HG03469 (cell line): ENCODE data around the gene YIF1B.
A peak's percentile ranks its signal among the peaks of the same experiment; 100 is the strongest.

Experiments
- ATAC-seq: cut with Tn5 transposase; IDR thresholded peaks from one replicate; pipeline ENCODE4 v1.9.1; 2021; ENCODE audit warnings: mild to moderate bottlenecking, moderate library complexity, moderate number of reproducible peaks; ENCODE audit not compliant: unreplicated experiment

The YIF1B gene

DNA sequence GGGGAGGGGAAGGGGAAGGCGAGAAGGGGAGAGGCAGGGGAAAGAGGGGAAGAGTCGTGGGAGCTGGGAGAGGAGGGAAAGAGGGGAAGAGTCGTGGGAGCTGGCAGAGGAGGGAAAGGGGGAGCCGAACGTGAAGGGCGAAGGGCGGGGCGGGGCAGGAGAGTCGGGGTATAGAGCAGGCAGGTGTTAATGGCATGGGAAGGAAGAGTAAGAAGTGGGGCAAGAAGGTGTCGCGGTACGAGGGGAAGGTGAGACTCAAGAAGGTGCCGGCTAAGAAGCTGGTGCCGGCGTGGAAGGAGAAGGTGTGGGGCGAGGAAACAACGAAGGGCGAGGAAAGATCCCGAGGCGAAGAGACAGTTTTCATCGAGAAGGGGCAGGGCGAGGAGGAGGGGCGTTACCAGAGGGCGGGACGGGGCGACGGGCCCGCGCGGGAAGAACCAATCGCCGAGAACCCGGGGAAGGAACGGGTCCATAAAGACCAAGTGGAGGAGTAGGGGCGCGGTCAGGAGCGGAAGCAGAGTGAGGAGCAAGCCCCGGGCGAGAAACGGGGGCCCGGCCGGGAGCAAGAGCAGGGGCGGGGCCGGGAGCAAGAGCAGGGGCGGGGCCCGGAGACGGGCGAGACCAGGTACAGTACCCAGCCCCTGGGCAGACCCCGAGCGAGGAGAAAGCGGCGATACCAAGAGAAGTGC lies 20.3 kb upstream of the YIF1B start:
- peak; percentile 29 for ATAC-seq

DNA sequence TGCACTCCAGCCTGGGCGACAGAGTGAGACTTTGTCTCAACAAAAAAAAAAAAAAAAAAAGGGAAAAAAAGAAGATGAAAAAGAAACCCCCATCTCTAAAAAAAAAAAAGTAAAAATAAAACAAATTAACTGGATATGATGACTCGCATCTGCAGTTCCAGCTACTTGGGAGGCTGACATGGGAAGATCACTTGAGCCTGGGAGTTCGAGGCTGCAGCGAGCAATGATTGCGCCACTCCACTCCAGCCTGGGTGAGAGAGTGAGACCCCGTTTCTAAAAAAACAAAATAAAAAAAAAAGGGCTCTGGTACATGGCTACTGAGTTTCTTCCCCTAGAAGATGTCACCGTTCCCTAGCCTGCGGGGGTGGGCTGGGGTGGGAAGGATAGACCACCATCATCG lies 17.5 kb upstream of the YIF1B start:
- ATAC-seq = no peak

DNA sequence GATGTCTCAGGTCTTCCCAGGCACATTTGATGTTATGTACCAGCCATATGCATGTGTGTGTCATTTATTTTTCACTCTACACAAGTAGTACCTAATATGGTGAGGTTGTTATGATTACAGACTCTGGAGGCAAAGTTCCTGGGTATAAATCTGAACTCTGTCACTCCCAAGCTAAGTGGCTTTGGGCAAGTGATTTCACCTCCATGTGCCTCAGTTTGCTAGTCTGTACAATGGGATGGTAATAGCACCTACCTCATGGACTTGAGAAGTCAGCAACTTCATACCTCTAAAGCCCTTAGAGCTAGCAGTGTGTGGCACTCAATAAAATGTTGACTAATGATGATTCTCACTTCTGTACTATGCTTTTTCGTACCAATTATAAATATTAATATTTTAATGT lies 16.0 kb upstream of the YIF1B start:
- no peak for ATAC-seq

DNA sequence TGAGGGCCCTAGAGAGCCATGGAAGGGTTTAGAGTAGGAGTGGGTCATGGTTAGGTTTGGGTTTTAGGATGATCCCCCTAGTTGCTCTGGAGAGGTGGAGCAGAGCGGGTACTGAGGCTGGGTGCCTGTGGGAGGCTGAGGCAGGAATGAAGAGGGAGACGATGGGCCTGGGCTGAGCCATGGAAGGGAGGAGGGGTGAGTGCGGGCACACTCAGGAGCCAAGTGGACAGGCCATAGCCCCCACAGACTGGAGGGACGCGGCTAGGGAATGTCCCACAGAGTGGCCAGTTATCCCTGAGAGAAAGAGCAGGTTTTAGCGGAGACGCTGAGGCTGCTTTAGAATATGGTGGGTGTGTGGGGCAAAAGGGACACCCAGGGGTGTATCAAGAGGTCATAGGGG lies 13.9 kb upstream of the YIF1B start:
- ATAC-seq = no peak

DNA sequence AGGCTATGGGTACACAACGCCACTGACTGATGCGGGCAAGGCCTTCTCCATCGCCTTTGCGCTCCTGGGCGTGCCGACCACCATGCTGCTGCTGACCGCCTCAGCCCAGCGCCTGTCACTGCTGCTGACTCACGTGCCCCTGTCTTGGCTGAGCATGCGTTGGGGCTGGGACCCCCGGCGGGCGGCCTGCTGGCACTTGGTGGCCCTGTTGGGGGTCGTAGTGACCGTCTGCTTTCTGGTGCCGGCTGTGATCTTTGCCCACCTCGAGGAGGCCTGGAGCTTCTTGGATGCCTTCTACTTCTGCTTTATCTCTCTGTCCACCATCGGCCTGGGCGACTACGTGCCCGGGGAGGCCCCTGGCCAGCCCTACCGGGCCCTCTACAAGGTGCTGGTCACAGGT lies 10.8 kb upstream of the YIF1B start:
- ATAC-seq = no peak

DNA sequence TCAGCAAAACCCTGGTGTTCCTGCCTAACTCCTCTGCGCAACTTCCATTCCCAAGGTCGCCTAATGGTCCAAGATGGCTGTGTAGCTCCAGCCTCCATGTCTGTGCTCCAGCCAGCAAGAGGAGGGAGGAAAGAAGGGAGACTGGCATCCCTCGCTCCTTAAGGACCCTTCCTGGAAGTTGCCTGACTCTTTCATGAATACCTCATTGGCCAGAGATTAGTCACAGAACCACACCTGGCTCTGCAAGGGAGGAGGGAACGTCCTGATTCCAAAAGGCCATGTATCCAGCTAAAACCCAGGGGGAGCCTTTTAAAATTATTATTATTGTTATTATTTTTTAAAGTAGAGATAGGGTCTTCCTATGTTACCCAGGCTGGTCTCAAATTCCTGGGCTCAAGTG lies 8.7 kb upstream of the YIF1B start:
- ATAC-seq = no peak

DNA sequence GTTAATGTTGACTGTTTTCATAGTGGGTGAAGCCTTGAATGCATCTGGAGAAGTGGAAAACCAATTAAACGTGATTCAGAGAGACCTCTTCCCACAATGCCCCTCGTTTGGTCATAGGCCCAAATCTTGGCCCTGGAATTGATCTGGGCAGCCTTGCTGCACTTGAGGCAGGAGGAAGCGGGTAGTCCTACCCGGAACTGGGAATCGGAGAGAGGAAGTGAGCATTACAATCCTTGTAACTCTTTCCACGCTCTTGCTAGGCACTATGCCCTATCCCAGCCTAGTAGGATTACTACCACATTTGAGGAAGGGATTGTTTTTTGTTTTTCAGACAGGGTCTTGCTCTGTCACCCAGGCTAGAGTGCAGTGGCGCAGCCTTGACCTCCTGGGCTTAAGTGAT lies 7.5 kb upstream of the YIF1B start:
- no peak for ATAC-seq

DNA sequence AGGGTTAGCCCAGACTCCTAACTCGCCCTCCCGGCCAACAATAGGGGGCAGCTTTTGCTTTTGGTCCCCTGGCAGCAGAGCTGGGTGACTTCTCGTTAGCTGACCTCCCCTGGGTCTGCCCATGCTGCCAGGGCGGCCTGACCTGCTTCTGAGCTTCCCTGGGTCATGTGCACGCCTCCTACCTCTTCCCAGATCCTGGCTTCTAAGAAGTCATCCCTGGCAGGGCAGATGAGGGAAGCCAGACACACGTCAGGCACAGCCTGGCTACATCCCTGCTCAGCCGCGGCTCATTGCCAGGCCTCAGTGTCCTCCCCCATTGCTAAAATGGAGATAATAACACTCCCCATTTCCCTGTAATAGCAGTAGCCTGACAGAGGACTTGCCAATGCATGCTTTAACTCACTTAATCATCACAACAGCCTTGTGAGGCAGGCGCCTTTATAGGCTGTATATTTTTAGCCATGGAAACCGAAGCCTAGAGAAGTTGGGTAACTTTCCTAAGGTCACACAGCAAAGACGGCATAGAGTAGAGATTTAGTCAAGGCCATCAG lies 6.0 kb upstream of the YIF1B start:
- ATAC-seq = no peak

DNA sequence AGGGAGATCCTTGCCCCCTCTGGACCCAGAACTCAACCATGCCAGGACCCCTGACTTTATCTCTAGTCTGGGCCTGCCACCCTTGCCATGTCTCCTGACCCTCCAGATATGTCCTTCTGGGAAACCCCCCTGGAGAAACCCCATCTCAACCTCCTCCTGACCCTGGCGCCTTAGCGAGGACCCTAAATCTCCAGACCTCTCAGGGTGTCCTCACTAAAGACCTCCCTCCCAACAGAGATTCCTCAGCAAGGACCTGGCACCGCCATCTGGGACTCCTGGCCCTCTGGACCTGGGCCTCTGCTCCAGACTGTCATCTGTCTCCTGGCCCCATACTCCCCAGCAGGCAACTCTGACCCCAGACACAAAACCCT lies 5.2 kb upstream of the YIF1B start:
- no peak for ATAC-seq

DNA sequence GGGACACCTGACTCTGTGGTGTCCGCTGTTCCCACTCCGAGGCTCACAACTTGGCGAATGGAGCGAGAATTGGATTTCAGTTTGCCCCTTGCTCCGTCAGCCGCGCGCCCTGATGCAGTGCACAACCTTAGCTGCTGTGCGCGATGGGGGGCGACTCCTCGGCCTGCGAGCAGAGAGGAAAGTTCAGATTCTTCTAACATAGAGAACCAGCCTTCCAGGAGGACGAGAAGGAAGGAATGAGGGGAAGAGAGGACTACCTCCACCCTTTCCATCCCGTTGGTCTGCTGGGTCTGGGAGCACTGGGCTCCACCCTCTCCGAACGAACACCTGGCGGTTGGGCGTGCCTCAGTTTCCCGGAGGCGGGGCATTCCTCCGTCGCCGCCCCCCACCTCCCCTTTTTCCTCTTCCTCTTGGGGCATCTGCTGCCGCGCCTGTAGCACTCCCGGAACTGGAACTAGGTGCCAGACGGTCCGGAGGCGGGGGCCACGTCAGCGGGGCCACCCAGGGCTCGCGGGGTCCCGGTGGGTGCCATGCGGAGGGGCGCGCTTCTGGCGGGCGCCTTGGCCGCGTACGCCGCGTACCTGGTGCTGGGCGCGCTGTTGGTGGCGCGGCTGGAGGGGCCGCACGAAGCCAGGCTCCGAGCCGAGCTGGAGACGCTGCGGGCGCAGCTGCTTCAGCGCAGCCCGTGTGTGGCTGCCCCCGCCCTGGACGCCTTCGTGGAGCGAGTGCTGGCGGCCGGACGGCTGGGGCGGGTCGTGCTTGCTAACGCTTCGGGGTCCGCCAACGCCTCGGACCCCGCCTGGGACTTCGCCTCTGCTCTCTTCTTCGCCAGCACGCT lies 3.9 kb upstream of the YIF1B start, which contains the start of gene KCNK6:
Gene KCNK6, plus strand, starts transcription at position 425 of the 838 bp plus-strand sequence. Its CDS starts 106 bp downstream, at position 531.
- ATAC-seq = no peak

DNA sequence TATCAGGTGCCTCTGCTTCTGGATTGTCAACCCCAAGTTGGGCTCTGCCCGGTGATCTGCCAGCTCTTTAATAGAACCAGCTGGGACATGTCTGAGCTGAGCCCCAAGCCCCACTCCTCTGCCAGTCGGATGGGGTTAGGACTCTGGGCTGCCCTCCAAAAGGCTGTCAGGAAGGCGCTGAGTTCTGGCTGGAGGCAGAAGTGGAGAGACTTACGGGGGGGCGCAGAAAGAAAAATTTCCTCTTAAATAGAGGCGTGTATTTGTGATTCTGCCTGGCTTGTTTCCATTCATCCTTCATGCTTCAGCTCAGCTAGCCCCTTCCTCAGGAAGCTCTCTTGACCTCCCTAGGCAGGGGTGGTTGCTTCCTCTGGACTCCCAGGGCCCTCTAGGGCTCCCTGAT lies 2.9 kb upstream of the YIF1B start:
- no peak for ATAC-seq

DNA sequence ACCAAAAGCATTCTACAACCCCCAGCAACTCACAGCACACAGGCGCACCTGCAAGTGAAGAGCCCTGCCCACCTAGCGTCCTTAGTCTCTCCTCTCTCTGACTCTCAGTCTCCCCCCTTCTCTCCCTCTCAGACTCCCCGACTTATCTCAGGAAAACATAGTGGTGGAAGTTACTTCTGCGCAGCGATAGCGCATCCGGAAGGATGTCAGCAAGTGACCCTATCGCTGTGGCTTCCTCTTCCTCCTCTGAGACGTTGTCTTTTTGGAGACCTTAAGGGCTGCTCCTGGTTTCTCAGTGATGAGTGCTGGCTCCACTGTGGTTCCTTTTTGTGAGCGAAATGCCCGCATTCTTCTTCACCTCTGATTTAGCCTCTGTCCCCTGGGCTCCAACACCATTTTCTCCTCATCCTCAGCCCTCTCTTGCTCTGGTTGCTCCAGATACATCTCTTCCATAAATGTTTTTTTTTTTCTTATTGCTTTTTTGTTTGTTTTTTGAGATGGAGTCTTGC lies 1.4 kb upstream of the YIF1B start:
- no peak for ATAC-seq

DNA sequence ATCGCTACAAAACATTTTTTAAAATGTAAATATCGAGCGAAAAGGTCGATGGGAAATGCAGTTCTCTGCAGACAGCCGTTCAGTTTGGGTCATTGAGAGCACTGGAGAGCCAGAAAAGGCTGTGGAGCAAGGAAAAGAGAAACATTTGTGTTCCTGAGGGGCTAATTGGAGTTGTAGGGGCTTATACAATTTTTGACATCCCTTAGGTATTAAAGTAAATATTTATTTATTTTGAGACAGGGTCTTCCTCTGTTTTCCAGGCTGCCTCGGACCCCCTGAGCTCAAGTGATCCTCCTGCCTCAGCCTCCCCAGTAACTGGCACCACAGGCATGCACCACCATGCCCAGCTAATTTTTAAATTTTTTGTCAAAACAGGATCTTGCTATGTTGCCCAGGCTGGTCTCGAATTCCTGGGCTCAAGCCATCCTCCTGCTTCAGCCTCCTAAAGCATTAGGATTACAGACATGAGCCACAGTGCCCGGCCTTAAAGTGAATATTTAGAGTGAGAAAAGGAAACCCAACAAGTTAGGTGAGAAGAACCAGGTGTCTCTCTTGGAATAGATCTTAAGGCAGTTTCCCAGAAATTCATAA lies 825 bp upstream of the YIF1B start:
- ATAC-seq = no peak

DNA sequence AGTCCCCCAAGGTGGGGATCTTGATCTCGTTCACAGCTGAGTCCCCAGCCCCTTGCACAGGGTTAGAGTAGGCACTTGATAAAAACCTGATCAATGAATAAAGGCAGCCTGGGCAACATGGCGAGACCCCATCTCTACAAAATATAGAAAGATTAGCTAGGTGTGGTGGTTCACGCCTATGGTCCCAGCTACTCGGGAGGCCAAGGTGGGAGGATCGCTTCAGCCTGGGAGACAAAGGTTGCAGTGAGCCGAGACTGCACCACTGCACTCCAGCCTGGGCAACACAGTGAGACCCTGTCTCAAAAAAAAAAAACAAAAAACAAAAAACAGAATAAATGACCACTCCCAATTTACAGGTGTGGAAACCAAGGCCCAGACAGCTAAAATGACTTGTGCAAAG lies 4.8 kb downstream of the YIF1B start:
- ATAC-seq = no peak

DNA sequence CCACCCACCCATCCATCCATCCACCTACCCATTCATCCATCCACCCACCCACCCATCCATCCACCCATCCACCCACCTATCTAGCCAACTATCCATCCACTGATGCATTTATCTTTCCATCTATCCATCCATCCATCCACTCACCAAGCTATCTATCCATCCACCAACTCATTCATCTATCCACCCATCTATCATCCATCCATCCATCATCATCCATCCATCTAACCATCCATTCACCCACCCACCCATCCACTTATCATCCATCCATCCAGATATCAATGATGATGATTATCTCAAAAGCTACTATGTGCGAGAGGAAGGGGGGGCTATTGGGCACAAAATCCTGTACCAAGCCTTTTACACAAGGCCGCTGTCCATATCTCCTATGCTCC lies 5.5 kb downstream of the YIF1B start:
- no peak for ATAC-seq

DNA sequence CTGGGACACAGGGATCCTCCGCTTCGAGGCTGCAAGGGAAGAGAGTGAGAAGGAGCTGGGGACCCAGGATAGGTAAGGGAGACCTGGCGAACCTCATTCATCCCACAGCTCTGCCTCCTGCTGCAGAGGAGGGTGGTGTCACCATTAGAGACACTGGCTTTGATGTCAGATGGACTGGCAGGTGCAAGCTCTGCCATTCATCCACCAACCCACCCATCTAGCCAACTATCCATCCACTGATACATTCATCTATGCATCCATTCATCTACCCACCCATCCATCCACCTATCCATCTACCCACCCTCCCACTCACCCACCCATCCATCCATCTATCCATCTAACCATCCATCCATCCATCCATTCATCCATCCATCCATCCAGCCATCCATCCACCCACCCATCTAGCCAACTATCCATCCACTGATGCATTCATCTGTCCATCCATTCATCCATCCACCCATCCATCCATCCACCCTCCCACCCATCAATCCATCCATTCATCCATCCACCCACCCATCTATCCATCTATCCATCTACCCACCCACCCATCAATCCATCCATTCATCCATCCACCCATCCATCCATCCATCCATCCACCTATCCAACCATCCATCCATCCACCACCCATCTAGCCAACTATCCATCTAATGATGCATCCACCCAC lies 6.0 kb downstream of the YIF1B start:
- no peak for ATAC-seq

DNA sequence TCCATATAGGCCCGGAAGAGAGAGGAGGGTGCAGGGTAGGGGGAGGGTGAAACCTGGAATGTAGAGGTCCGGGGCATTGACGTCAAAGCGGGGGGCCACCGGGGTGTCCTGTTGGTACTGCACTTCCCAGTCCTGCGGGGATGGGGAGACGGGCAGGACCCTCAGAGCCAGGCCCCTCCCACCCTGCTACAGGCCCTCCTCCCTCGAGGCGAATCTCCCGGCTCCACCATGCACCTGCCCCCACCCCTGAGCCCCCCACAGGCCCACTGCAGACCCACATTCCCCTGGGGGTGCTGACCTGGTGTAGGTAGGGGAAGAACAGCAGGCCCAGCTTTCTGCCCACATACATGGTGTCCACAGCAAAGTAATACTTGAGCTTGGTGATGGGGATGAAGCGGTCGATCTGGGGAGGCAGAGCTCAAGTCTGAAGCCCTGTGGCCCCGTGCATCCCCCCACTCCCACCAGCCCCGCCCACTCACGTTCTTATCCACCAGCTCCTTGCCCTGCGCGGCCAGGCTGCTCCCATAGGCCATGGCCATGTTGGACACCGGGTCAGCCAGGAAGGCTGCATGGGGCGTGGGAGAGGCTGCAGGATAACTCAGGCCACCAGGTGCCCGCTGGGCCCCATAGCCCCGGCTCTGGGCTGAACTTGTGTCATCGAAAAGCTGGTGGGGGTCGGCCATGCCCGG lies 6.7 kb downstream of the YIF1B start:
- no peak for ATAC-seq

DNA sequence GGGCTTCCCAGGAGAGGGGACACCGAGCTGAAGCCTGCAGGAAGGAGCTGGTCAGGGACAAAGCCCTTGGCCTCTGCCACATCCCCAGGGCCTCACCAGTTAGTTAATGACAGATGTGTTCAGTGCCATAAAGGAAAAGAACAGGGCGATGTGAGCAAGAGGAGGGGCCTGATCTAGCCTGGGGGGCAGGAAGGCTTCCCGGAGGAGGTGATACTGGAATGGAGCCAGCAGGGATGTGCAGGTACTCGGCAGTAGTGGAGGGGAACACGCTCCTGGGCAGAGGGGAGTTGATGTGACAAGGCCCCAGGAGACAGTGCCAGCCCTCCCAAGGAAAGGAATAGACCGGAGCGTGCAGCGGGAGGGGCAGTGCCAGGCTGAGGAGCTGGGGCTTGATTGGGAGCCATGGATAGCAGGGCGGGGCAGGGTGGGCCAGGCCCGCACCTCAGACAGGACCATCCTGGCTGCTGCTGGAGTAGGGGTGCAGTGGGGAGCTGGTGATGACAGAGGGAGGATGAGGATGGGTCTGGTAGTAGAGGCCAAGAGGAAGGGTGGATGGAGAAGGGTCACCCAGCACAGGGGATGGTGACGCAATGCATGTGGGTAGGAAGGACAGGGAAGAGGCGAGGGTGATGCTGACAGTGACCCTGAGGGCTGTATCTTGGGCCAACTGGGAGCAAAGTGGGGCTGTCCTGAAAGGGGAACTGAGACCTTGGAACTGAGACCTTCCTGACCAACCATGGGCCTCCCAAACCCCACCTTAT lies 7.6 kb downstream of the YIF1B start:
- ATAC-seq = no peak

DNA sequence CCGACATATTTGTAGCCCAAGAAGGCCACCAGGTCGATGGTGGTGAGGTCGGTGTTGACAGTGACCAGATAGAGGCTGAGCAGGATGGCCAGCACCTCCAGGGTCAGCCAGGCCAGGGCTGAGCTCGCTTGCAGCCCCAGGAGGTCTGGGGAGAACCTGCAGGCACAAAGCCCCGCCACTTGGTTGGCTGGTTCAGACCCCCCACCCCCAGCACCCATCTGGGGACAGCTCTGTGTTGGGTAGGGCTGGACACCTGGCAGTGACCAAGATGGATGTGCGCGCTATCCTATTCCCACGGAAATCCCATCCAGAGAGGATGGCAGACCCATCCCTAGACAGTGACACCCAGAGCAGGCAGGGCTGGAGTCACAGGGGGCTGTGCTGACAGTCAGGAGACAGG lies 8.2 kb downstream of the YIF1B start:
- no peak for ATAC-seq

DNA sequence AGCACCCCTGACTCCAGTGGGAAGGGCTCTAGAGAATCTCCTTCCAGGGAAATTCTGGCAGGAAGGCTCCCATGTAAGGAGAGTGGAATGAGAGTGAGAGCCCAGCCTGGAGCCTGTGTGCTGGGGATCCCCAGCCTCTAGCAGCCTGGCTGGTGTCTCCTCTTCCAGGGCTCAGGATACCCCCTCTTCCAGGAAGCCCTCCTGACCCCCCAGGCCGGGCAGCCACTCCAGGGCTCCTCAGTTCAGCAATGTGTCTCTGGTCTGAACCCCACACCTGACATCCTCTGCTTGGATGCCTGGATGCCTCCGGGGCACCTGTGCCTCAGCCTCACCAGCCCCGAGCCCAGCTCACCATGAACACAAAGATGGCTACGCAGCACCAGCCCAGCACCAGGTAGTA lies 8.7 kb downstream of the YIF1B start:
- no peak for ATAC-seq
